NCI-H82 treated with DMSO at 0.1 percent for 48 hours (cell line): Measurements from ENCODE around the gene LZTFL1.
"Not testable (repeated sequence)": the region's sequence is repeated elsewhere in the genome, so short reads cannot be mapped to it uniquely, and the experiment has no call there.

Experiments used
- DNase-seq: peaks from one replicate; lab custom pipeline; 2025; ENCODE audit not compliant: unreplicated experiment; lab: John Stamatoyannopoulos, UW

The LZTFL1 gene

GRCh38 chr3:45865563-45865962, 23.6 kb upstream of the LZTFL1 start:
- DNase-seq, result no peak

GRCh38 chr3:45864760-45865519, 23.0 kb upstream of the LZTFL1 start:
- DNase-seq, result no peak

DNA sequence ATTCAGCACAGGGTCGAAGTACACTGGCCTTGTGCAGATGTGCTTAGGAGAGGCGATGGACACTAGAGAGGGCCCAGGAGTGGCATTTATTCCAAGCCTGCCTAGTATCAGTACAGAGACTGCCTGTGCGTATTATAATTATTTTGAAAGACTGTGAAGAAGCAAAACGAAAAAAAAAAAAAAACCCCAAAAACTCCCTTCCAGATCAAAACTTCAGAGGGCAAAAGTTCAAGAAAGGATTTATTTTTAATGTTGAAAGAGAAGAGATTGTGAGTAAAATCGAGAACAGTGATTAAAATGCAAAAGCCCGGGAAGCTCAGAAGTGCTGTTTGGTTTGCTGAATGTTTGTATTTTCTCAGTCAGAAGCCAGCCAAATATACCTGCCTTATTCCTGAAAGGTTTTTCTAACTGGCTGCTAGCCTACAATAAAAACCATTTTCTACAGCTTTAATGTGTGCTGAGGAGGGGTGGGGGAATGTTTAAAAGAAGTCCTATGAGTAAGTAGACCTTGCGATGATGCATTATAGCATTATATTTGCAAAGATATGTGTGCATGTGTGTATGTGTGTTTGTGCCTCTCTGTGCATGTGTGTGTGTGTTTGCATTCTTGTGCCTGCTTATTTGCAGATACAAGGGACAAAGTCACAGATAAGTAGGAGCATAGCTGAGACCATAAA, 19.3 kb upstream of the LZTFL1 start:
- no peak for DNase-seq

DNA sequence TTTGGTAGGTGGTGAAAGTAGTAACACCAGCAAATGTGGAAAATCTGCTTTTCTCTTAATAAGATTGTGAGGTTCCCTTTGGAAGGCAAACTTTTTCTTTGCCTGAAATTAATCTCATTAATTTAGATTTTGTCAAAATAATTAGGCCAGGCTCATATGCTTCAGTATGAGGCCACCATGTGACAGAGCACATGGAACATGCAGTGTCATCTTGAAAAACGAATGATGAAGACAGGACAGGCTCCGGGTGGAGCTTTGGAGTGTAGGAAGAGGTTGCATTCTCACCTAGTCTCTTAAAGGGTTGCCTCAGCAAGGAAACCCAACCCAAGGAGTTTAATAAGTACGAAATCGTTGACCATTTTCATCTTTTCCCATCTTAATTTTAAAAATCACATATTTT, 18.6 kb upstream of the LZTFL1 start:
- no peak for DNase-seq

DNA sequence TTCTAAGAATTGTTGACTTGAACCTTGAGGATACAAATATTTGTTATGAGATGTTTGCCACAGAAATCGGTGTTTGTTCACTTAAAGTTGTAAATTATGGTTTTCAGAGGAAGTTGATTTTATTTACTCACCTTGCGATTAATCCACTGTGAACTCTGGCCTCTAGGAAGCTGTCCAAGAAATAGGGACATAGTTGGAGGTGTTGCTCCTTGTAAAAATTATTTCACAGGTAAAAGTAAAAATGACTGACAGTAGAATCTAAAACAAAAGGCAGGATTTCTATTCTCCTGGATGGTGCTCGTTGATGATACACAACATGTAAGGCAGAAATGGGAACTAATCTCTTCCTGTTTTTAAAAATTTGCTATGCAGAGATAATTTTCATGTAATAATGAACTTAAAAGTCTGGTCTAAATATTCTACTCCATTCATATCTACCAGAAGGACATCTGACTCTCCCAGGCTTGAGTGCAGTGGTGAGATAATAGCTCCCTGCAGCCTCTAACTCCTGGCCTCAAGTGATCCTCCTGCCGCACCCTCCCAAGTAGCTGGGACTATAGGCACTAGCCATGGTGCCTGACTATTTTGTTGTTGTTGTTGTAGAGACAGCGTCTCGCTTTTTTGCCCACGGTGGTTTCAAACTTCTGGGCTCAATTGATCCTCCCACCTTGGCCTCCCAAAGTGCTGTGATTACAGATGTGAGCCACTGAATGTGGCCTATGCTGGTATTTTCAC, 17.1 kb upstream of the LZTFL1 start:
- no peak for DNase-seq

GRCh38 chr3:45857024-45857423, 15.1 kb upstream of the LZTFL1 start:
- not testable (repeated sequence) for DNase-seq

DNA sequence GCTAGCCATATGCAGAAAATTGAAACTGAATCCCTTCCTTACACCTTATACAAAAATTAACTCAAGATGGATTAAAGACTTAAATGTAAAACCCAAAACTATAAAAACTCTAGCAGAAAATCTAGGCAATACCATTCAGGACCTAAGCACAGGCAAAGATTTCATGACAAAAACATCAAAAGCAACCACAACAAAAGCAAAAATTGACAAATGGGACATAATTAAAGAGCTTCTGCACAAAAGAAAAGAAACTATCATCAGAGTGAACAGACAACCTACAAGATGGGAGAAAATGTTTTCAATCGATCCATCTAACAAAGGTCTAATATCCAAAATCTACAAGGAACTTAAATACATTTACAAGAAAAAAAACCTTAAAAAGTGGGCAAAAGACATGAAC, 14.4 kb upstream of the LZTFL1 start:
- DNase-seq, result not testable (repeated sequence)

- DNase-seq, result no peak
These were observed 10.9 kb upstream of the LZTFL1 start for GRCh38 chr3:45852828-45853227.

DNA sequence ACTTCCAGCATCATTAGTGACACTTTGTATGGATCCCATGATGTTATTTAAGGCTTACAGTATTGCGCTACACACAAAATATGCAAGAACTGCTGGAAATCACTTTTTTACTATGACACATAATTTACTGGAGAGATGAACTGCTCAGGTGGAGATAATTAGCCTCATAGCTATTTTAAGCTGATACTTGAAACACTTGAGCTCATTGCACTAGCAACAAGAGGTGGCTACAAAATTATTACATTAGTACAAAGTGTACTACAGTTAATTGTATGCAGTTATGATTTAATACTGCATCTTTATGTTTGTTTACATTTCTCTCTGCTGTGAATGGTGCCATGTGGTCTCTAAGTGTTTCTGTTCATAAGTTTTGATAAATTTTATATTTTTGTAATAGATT, 6.5 kb upstream of the LZTFL1 start:
- DNase-seq, result no peak

DNA sequence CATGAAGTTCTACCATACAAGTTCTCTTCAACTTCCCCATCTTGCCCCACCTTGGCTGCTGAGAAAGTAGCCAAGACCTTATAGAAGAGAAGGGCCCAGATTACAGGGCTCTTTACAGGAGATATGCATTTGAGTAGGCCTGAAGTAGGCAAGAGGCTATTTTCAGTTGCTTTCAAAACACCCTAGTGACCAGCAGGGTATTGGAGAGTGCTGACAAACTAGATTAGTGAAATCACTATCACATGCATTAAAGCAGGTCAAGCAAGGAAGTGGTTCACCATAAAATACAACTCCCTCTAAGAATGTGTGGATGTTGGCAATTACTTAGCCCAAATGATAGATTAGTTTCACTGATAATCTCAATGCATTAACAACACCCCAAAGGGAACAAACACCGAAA, 2.7 kb upstream of the LZTFL1 start:
- DNase-seq, result no peak

DNA sequence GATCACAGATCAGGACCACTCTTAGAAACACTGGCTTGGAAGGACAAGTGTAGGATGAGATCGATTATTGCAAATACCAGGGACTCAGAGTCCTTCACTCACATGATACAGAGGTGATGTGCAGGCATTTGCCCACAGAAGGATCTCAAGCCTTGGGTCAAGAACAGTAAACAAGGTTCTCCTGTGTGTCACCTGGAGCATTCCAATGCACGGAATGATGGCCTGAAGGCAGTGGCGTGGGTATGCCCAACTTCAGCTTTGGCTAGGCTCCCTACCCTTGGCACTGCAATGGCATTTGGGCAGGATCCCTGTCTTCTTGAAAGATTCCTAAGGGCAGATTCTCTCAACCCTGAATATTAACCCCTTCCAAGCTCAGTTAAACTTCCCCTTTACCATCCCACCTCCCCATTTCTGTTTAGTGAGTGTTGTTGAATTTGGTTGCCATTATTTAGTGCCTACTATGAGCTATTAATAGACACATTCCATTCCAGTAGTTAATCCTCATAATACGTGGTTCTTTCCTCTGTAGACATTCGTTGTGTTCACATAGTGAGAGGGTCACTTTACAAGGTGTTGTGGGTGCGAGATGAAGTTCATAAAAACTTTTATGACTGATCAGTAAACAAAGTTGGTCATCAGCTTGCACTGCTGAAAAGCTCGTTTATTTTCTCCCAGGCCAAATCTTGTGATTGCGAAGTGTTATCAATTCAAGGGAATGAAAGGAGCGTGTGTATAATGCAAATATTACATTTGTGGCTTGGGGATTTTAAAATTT, 1.1 kb upstream of the LZTFL1 start:
- no peak for DNase-seq

- no peak for DNase-seq
These were observed 531 bp downstream of the LZTFL1 start for GRCh38 chr3:45841420-45841756.

DNA sequence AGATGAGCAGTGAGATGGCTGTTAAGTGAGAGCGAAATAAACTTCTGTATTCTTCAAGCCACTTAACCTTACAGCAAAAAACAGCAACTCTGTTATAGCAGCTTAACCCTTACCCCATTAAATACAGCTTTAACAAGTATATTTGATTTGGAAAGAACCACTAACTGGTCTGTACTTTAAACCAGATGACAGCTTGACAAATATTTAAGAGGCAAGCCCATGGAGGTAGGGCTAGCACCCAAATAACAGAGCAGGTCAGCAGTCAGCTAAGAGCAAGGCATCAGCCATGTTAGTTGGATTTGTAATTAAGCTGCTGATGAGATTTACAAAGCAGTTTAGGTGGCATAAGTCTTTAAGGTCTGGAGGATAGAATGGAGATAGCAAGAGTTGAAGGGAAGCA, 3.5 kb downstream of the LZTFL1 start:
- DNase-seq, result no peak

DNA sequence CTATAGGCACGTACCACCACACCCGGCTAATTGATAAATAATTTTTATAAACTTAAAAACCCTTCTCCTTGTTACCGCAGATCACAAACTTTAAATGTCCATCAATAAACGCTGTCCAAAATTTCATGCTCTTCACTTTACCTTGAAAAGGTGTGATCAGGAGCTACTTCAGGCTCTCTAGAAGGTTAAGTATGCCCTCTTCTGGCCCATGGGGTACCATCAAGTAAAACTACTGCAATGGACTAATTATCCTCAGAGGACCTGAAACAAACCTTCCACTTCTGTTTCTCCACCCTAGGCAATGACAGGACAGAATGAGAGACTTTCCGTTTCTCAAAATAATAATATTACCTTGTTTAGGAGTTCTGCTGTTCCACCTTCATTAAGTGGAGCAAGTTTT, 9.2 kb downstream of the LZTFL1 start:
- DNase-seq, result no peak

- DNase-seq, result no peak
These were observed 11.8 kb downstream of the LZTFL1 start for GRCh38 chr3:45830121-45830520.

DNA sequence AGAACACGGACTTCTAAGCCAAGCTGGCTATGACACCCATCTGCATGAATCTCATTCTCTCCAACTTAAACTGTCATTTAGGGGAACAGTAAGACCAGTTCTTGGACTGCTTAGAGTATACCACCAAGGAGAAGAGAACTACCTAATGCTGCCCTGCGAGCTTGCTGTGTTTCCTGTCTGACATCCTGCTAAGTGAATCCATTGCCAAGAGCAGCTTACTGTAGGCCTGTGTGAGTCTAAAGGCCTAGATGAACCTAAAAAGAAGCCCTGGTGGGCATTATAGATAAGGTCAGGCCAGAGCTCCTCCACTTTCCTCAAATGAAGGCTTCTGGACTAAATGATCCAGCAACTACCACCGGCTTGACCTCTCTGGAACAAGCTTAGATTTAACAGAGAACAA, 15.0 kb downstream of the LZTFL1 start:
- no peak for DNase-seq

DNA sequence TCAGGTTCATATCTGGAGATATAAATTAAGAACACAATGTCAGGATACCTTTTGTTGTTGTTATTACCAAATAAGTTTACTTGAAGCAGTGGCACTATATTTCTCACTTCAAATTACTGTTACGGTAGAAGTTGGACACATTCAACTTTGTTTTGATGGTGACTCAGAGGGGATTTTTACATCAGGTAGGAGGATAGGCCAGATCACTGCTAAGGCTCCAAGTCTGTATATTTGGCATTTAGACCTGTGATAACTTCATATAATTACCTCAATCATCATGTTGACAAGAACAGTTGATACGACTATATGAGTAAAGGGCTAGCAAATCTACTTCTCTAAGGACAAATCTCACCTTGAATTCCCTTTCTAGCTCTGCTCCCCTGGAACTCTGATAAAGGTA, 15.6 kb downstream of the LZTFL1 start:
- DNase-seq, result no peak

DNA sequence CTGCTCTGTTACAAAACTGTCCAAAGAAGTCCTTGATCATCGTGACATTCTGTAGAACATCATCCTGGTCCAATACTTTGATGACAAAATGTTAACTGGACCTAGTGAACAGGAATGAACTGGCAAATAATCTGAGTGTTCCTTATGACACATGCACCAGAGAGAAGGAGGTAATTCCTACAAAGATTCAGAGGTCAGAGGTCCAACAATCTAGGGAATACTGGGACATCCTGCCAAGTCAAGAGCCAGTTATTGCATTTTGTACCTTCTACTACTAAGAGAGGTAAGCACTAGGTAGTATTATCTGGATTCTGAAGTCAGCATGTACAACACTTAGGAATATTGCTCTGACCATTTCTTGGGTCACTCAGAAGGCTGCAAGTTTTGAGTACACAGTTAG, 20.8 kb downstream of the LZTFL1 start:
- DNase-seq, result no peak

DNA sequence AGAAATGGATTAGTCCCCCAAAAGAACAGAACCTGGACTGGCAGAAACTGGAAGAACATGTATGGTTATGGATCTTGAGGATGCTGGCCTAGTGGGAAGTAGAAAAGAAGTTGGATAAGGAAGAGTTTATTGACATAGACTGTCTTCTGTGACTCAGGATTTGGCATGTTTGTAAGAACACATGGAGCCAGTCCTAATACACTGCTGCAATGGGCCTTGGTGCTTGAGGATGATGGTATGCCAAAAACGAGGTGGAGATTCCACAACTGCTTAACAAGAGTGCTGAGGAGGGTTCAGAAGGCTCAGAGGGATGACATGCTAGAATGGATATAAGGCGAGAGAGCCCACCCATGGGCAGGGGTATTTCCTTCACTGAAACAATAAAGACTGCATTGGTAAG, 22.4 kb downstream of the LZTFL1 start:
- DNase-seq, result no peak

GRCh38 chr3:45817831-45818522, 23.9 kb downstream of the LZTFL1 start:
- no peak for DNase-seq

GRCh38 chr3:45816544-45816943, 25.4 kb downstream of the LZTFL1 start:
- DNase-seq, result no peak
